Measurements from ENCODE around the gene NCOA1.

Gene NCOA1

GRCh38 chr2:24717263-24717951 is 226.4 kb downstream of the NCOA1 start:
- H3K4me3 ChIP-seq (ENCODE audit: control insufficient read depth, low read depth, low read length) = no peak overlapping the region
- TF ChIP-seq CTCF (IDR thresholded peaks at IDR 0.05; ENCODE audit: control insufficient read depth, insufficient read depth, low read depth, low read length, missing control alignments) = no peak
- no peak for DNase-seq (ENCODE audit: low read depth)

DNA sequence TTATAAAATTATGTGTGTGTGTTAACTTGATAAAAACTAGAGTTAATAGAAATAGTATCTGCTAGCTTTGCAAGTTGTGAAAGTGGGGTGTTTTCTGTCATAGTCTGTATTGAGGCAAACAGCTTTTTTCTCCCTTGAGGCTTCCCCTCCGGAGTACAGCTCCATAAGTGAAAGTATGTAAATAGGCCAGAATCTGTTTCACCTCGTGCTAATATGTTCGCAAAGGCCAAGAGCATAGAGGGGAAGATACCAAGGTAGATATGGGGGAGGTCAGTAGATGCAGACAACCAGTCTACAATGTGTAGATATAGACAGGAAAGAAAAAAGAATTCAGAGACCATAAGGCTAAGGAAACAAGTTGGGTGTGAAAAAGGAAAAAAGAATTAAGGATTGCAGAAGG is 229.3 kb downstream of the NCOA1 start:
- no peak for DNase-seq (ENCODE audit: low read depth)
- H3K4me3 ChIP-seq (ENCODE audit: control insufficient read depth, low read depth, low read length) = no peak overlapping the region

DNA sequence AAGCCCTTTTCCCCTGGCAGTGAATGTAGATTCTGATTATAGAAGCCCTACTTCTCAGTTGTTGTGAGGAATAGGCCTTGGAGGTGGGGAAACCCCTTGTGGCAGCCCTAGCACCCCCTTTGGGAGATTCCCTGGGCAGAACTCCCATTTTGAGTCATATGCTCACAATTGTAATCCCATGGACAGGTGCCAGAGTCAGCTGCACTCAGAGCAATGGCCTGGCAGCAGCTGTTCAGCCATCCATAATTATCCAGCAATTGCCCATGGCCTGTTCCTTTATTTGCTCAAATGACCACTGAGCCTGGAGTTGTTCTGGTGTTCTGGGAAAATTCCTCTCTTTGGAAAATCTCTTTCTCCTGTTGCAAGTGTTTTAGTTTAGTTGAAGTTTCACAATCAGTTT is 230.4 kb downstream of the NCOA1 start:
- peak; percentile 43 for DNase-seq (ENCODE audit: low read depth)
- TF ChIP-seq CTCF (IDR thresholded peaks at IDR 0.05; ENCODE audit: control insufficient read depth, insufficient read depth, low read depth, low read length, missing control alignments) = no peak
- no peak overlapping the region for H3K4me3 ChIP-seq (ENCODE audit: control insufficient read depth, low read depth, low read length)

More for the DNA sequence above, 229.3 kb downstream of the NCOA1 start:
- no peak for TF ChIP-seq CTCF (IDR thresholded peaks at IDR 0.05; ENCODE audit: control insufficient read depth, insufficient read depth, low read depth, low read length, missing control alignments)

DNA sequence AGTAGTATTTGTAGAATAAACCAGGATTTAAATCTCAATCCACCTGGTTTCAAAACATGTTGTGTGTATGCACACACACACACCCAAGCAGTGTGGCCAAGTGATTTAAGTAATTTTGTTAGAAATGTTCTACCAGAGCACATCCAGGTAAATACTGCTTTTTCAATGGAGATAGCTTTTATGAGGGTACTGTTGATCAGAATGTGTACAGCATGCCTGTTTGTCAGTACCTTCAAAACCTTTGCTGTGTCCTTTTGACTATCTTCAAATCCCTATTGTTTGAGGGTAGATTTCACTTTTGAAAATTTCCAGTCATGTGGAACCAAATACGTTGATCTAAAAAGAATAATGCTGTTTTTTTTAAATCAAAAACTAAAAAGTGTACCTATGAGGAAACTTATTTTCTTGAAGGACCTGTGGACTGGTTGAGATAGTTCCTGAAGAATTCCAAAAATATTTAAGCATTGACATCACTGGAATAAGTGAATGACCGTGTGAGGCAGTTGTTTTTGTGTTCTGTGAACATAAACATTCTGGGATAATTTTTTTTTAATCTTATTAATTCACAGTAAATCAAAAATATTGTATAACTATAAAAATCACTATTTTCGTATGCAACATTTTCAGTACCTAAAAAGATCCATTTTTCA is 231.2 kb downstream of the NCOA1 start:
- TF ChIP-seq CTCF (IDR thresholded peaks at IDR 0.05; ENCODE audit: control insufficient read depth, insufficient read depth, low read depth, low read length, missing control alignments) = no peak
- DNase-seq (ENCODE audit: low read depth) = no peak
- no peak overlapping the region for H3K4me3 ChIP-seq (ENCODE audit: control insufficient read depth, low read depth, low read length)

GRCh38 chr2:24723191-24723590 is 232.1 kb downstream of the NCOA1 start:
- H3K4me3 ChIP-seq (ENCODE audit: control insufficient read depth, low read depth, low read length) = no peak overlapping the region
- TF ChIP-seq CTCF (IDR thresholded peaks at IDR 0.05; ENCODE audit: control insufficient read depth, insufficient read depth, low read depth, low read length, missing control alignments) = no peak
- DNase-seq (ENCODE audit: low read depth) = no peak

- no peak overlapping the region for H3K4me3 ChIP-seq (ENCODE audit: control insufficient read depth, low read depth, low read length)
- no peak for TF ChIP-seq CTCF (IDR thresholded peaks at IDR 0.05; ENCODE audit: control insufficient read depth, insufficient read depth, low read depth, low read length, missing control alignments)
- no peak for DNase-seq (ENCODE audit: low read depth)
Observed at GRCh38 chr2:24723665-24724064, 232.6 kb downstream of the NCOA1 start.

Data from AG09309 (cell line).